ENCODE results near the gene SLC29A3.

- TF ChIP-seq REST (IDR thresholded peaks at IDR 0.05; ENCODE audit: insufficient read depth in 1 of 2, low read depth in 2 of 2, low read length in 2 of 2), result no peak
- TF ChIP-seq TAF1 (IDR thresholded peaks at IDR 0.05; ENCODE audit: borderline replicate concordance, insufficient read depth, low read length), result no peak
- no peak for TF ChIP-seq POLR2AphosphoS5 (IDR thresholded peaks at IDR 0.05; ENCODE audit: low read depth, low read length)
- no peak for TF ChIP-seq SIN3A (IDR thresholded peaks at IDR 0.05; ENCODE audit: borderline replicate concordance, insufficient read depth, low read length)
Observed at GRCh38 chr10:71292624-71293445, 26.2 kb upstream of the SLC29A3 start.

Data from PFSK-1 (cell line).